IMR-90 (cell line): ENCODE results near the gene CPOX. TPM values are rescaled to one million over a fixed set of nuclear protein-coding genes. Genes with fewer than 3 reads are reported as not detected.

ENCODE experiments used
- polyA plus RNA-seq, 3 experiments: library from polyadenylated mRNA; depleted of rRNA; stranded (reverse); fragments of >200 nt; gene quantifications; 2 replicates each; pipeline ENCODE4 v1.2.3, GENCODE V29; 2012; ENCODE audit warnings: low replicate concordance in 1 of 3
- total RNA-seq: library from RNA; depleted of rRNA; stranded (reverse); fragments of >200 nt; gene quantifications from 2 replicates; pipeline ENCODE4 v1.2.3, GENCODE V29; 2012; rRNA removed

CPOX gene
- total and polyA plus RNA-seq, 2 of the 4 experiments (the other 2 are of a cell fraction), result 14.5 to 19.4 TPM

Other genes with a start within 250 kb of the CPOX start
- not detected in 2 replicates for gene OR5K4, start 239.8 kb downstream of the CPOX start, total RNA-seq
- not detected in 2 replicates for gene OR5K4, start 239.8 kb downstream of the CPOX start, polyA plus RNA-seq (2012; rRNA removed)
- gene OR5K3, start 202.9 kb downstream of the CPOX start, total RNA-seq, result not detected in 2 replicates
- gene OR5K3, start 202.9 kb downstream of the CPOX start, polyA plus RNA-seq (2012; rRNA removed), result not detected in 2 replicates
- not detected in 2 replicates for gene OR5K1, start 130.4 kb downstream of the CPOX start, total RNA-seq
- gene OR5K1, start 130.4 kb downstream of the CPOX start, polyA plus RNA-seq (2012; rRNA removed), result not detected in 2 replicates
- not detected in 2 replicates for gene OR5K2, start 95.9 kb downstream of the CPOX start, total RNA-seq
- gene OR5K2, start 95.9 kb downstream of the CPOX start, polyA plus RNA-seq (2012; rRNA removed), result not detected in 2 replicates
- 78.3 and 125 TPM in 2 replicates for gene CLDND1, start 70.7 kb downstream of the CPOX start, total RNA-seq
- 67.4 and 75.8 TPM in 2 replicates for gene CLDND1, start 70.7 kb downstream of the CPOX start, polyA plus RNA-seq (2012; rRNA removed)
- not detected in 2 replicates for gene GPR15, start 61.6 kb downstream of the CPOX start, total RNA-seq
- not detected in 2 replicates for gene GPR15, start 61.6 kb downstream of the CPOX start, polyA plus RNA-seq (2012; rRNA removed)
- 0.36 and 1.4 TPM in 2 replicates for gene ST3GAL6, start 169.7 kb upstream of the CPOX start, total RNA-seq
- 0.83 and 0.99 TPM in 2 replicates for gene ST3GAL6, start 169.7 kb upstream of the CPOX start, polyA plus RNA-seq (2012; rRNA removed)